NCI-H146 treated with DMSO at 0.1 percent for 48 hours (cell line): ENCODE data around the gene RFX2.
"Not testable (repeated sequence)": the region's sequence is repeated elsewhere in the genome, so short reads cannot be mapped to it uniquely, and the experiment has no call there.

ENCODE experiments used
- DNase-seq: peaks from one replicate; lab custom pipeline; 2025; ENCODE audit not compliant: unreplicated experiment; lab: John Stamatoyannopoulos, UW

The RFX2 gene

GRCh38 chr19:5993648-5994358, 116.5 kb downstream of the RFX2 start:
- DNase-seq: no peak

GRCh38 chr19:5993201-5993600, 117.1 kb downstream of the RFX2 start:
- DNase-seq: no peak

GRCh38 chr19:5992756-5993155, 117.5 kb downstream of the RFX2 start:
- no peak for DNase-seq

GRCh38 chr19:5991244-5991838, 119.0 kb downstream of the RFX2 start:
- no peak for DNase-seq

- DNase-seq: peak; percentile 4
These were observed 120.0 kb downstream of the RFX2 start for GRCh38 chr19:5990289-5990797.

GRCh38 chr19:5989388-5990074, 120.8 kb downstream of the RFX2 start:
- DNase-seq: no peak

GRCh38 chr19:5988517-5989387, 121.5 kb downstream of the RFX2 start:
- DNase-seq: no peak

GRCh38 chr19:5987077-5987818, 123.1 kb downstream of the RFX2 start:
- peak; percentile 50 for DNase-seq

- DNase-seq: not testable (repeated sequence)
These were observed 124.5 kb downstream of the RFX2 start for GRCh38 chr19:5985837-5986236.

GRCh38 chr19:5985098-5985783, 125.1 kb downstream of the RFX2 start:
- no peak for DNase-seq

- DNase-seq: no peak
These were observed 125.7 kb downstream of the RFX2 start for GRCh38 chr19:5984600-5984999.

- no peak for DNase-seq
These were observed 126.8 kb downstream of the RFX2 start for GRCh38 chr19:5983367-5983955.

GRCh38 chr19:5978606-5979552, 131.4 kb downstream of the RFX2 start:
- no peak for DNase-seq

GRCh38 chr19:5977785-5978605, 132.3 kb downstream of the RFX2 start, which contains the start of gene RANBP3:
Gene RANBP3 (minus strand): TSS chr19:5978140. CDS start chr19:5978082, 58 bp downstream.
- DNase-seq: peak; percentile 89

GRCh38 chr19:5977222-5977784, 133.0 kb downstream of the RFX2 start:
- DNase-seq: no peak

- no peak for DNase-seq
These were observed 133.5 kb downstream of the RFX2 start for GRCh38 chr19:5976768-5977167.

- DNase-seq: no peak
These were observed 134.9 kb downstream of the RFX2 start for GRCh38 chr19:5975388-5975728.
